ENCODE data around the gene PTPN20.
"Not testable (repeated sequence)": the region's sequence is repeated elsewhere in the genome, so short reads cannot be mapped to it uniquely, and the experiment has no call there.

DNA sequence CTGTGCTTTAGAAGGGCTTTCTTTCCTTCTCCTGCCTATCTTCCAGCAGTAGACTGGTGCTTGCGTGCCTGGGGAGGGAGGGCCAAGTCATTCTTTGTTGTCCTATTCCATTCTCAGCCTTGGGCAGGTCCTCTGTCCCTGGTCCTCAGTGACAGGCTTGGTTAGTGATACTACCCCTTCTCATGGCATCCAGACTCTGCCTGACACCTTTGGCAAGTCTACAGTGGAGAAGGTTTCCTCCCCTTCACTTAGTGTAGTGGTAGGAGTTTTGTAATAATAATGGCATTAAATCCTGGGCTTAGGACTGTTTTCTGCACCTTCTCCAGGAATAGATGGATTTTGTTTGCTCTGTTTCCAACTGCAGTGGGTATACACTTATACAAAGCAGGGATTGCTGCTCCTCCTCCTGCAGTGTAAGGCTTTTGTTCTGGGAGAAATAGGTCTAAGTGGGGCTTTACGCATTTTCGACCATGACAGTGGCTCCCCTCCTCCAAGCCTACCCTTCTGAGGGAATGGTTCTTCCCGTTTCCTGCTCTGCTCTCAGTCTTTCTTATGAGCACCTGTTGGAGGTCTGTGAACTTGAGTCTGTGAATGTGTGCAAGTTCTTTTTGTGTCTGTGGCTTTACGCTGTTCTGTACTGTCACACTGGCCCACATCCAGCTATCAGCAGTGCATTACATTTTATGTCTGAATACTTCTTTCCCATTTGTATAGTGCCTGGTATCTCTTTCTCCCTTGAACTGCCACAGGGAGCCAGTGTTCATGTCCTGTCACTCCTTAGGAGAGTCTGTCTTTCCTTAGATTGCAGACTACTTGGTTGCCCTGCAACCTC is 37.7 kb downstream of the PTPN20 start:
- TF ChIP-seq, protein P1, sequence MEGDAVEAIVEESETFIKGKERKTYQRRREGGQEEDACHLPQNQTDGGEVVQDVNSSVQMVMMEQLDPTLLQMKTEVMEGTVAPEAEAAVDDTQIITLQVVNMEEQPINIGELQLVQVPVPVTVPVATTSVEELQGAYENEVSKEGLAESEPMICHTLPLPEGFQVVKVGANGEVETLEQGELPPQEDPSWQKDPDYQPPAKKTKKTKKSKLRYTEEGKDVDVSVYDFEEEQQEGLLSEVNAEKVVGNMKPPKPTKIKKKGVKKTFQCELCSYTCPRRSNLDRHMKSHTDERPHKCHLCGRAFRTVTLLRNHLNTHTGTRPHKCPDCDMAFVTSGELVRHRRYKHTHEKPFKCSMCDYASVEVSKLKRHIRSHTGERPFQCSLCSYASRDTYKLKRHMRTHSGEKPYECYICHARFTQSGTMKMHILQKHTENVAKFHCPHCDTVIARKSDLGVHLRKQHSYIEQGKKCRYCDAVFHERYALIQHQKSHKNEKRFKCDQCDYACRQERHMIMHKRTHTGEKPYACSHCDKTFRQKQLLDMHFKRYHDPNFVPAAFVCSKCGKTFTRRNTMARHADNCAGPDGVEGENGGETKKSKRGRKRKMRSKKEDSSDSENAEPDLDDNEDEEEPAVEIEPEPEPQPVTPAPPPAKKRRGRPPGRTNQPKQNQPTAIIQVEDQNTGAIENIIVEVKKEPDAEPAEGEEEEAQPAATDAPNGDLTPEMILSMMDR (IDR thresholded peaks at IDR 0.05) = not testable (repeated sequence)
- not testable (repeated sequence) for TF ChIP-seq POLR2A (IDR thresholded peaks at IDR 0.05)
